IMR-90 (cell line): ENCODE measurements around the gene TEDC2. TPM values are rescaled to one million over a fixed set of nuclear protein-coding genes. Genes with fewer than 3 reads are reported as not detected.

ENCODE experiments used
- ATAC-seq: fragments of 200-7000 bp; cut with Tn5 transposase; 2 replicates; pipeline ENCODE4 v1.9.1; 2020; ENCODE audit warnings: low read depth, mild to moderate bottlenecking, moderate library complexity
- BruUV-seq: library from RNA; stranded (reverse); fragments of 400-500 nt; replicated peaks from 2 replicates; lab custom pipeline; 2021; lab: Mats Ljungman, UMichigan
- CTCF ChIA-PET: fragments of 300-600 bp; formaldehyde crosslinking; extraction: SDS; loops from one replicate; lab custom pipeline; 2021; ENCODE audit warnings: antibody characterized with exemption; lab: Yijun Ruan, JAX
- POLR2A ChIA-PET: fragments of 300-600 bp; sonication (Branson Sonifier 250); formaldehyde crosslinking; loops from one replicate; lab custom pipeline; 2022; ENCODE audit warnings: antibody characterized with exemption; ENCODE audit not compliant: unreplicated experiment; lab: Charles Lee
- DNase-seq: peaks from one replicate; pipeline ENCODE4 v3.0.0; 2013
- H2AFZ ChIP-seq: replicated peaks from 2 replicates; pipeline ENCODE3; 2013; ENCODE audit warnings: low read length, mild to moderate bottlenecking; ENCODE audit not compliant: poor library complexity
- H2AK5ac ChIP-seq: 2 replicates; pipeline ENCODE4 v1.6.1; 2013; ENCODE audit warnings: low read depth, low read length, inconsistent platforms
- H2AK9ac ChIP-seq: replicated peaks from 2 replicates; pipeline ENCODE3; 2013; ENCODE audit warnings: mild to moderate bottlenecking, low read depth, low read length, moderate library complexity; ENCODE audit not compliant: poor library complexity
- H2BK120ac ChIP-seq: 2 replicates; pipeline ENCODE4 v1.6.1; 2013; ENCODE audit warnings: low read depth, low read length, inconsistent platforms
- H2BK15ac ChIP-seq: 3 replicates; pipeline ENCODE4 v1.6.1; 2013; ENCODE audit warnings: low read depth, low read length, inconsistent platforms
- H2BK20ac ChIP-seq: 2 replicates; pipeline ENCODE4 v1.6.1; 2013; ENCODE audit warnings: low read depth, mild to moderate bottlenecking, inconsistent platforms, low read length, moderate library complexity
- H2BK5ac ChIP-seq: 2 replicates; pipeline ENCODE4 v1.6.1; 2013; ENCODE audit warnings: mild to moderate bottlenecking, low read depth, low read length, inconsistent platforms; ENCODE audit not compliant: poor library complexity, severe bottlenecking
- H3K14ac ChIP-seq: replicated peaks from 2 replicates; pipeline ENCODE4 v1.6.1; 2013; ENCODE audit warnings: low read depth, low read length, inconsistent platforms
- H3K18ac ChIP-seq: 2 replicates; pipeline ENCODE4 v1.6.1; 2013; ENCODE audit warnings: low read depth, low read length, control low read depth
- H3K23ac ChIP-seq: 2 replicates; pipeline ENCODE4 v1.6.1; 2013; ENCODE audit warnings: low read depth, low read length, inconsistent platforms
- H3K27ac ChIP-seq: 2 replicates; pipeline ENCODE4 v1.5.1; 2013; ENCODE audit warnings: mild to moderate bottlenecking, control low read depth, low read length; ENCODE audit not compliant: insufficient read depth
- H3K27me3 ChIP-seq: 2 replicates; pipeline ENCODE4 v1.6.1; 2013; ENCODE audit warnings: low read length; ENCODE audit not compliant: control insufficient read depth, insufficient read depth
- H3K36me3 ChIP-seq: 2 replicates; pipeline ENCODE4 v1.6.1; 2013; ENCODE audit warnings: low read length, mixed read lengths; ENCODE audit not compliant: control insufficient read depth, insufficient read depth
- H3K4ac ChIP-seq: 2 replicates; pipeline ENCODE4 v1.6.1; 2013; ENCODE audit warnings: low read depth, low read length, inconsistent platforms
- H3K4me1 ChIP-seq: 2 replicates; pipeline ENCODE4 v1.6.1; 2013; ENCODE audit warnings: low read length, mixed read lengths; ENCODE audit not compliant: control insufficient read depth, insufficient read depth
- H3K4me2 ChIP-seq: 2 replicates; pipeline ENCODE4 v1.6.1; 2013; ENCODE audit warnings: low read depth, mild to moderate bottlenecking, control low read depth, low read length, moderate library complexity
- H3K4me3 ChIP-seq: 2 replicates; pipeline ENCODE4 v1.5.1; 2013; ENCODE audit warnings: low read depth, mild to moderate bottlenecking, control low read depth, low read length, moderate library complexity; ENCODE audit not compliant: insufficient read depth
- H3K56ac ChIP-seq: 2 replicates; pipeline ENCODE4 v1.6.1; 2013; ENCODE audit warnings: low read length, inconsistent platforms; ENCODE audit not compliant: insufficient read depth; ENCODE audit errors: extremely low read depth
- H3K79me1 ChIP-seq, 2 experiments: 2 replicates each; pipeline ENCODE4 v1.6.1; 2013; ENCODE audit warnings: low read length in 2 of 2, inconsistent platforms in 1 of 2, low read depth in 1 of 2
- H3K9ac ChIP-seq: 2 replicates; pipeline ENCODE4 v1.6.1; 2013; ENCODE audit warnings: low read depth, low read length, control low read depth
- H3K9me1 ChIP-seq: 2 replicates; pipeline ENCODE4 v1.6.1; 2013; ENCODE audit warnings: low read length, inconsistent platforms; ENCODE audit not compliant: insufficient read depth
- H3K9me3 ChIP-seq: 2 replicates; pipeline ENCODE4 v1.6.1; 2013; ENCODE audit warnings: low read length; ENCODE audit not compliant: control insufficient read depth, insufficient read depth
- H4K20me1 ChIP-seq: 2 replicates; pipeline ENCODE4 v1.6.1; 2013; ENCODE audit warnings: low read length, inconsistent platforms; ENCODE audit not compliant: insufficient read depth
- H4K5ac ChIP-seq: 2 replicates; pipeline ENCODE4 v1.6.1; 2013; ENCODE audit warnings: mild to moderate bottlenecking, low read depth, low read length, control low read depth
- H4K8ac ChIP-seq, 2 experiments: 2 replicates each; pipeline ENCODE4 v1.6.1; 2013; ENCODE audit warnings: low read depth in 2 of 2, low read length in 2 of 2, control low read depth in 1 of 2, inconsistent platforms in 1 of 2
- H4K91ac ChIP-seq: 2 replicates; pipeline ENCODE4 v1.6.1; 2013; ENCODE audit warnings: low read depth, low read length, inconsistent platforms; ENCODE audit not compliant: insufficient read depth
- BHLHE40 ChIP-seq: fragments of 150-350 bp; IDR thresholded peaks from 2 replicates; pipeline ENCODE4 v1.6.1; 2016; ENCODE audit warnings: mild to moderate bottlenecking, low read depth, low read length
- CEBPB ChIP-seq: IDR thresholded peaks from 2 replicates; pipeline ENCODE4 v1.6.1; 2012; ENCODE audit warnings: low read depth, low read length, improper control_type of control experiment
- CTCF ChIP-seq: conservative IDR thresholded peaks from 2 replicates; pipeline ENCODE4 v1.5.1; 2012; ENCODE audit warnings: mild to moderate bottlenecking, low read depth, low read length, improper control_type of control experiment
- MAFK ChIP-seq: IDR thresholded peaks from 2 replicates; pipeline ENCODE4 v1.6.1; 2012; ENCODE audit warnings: low read depth, low read length, improper control_type of control experiment
- MAZ ChIP-seq: IDR thresholded peaks from 2 replicates; pipeline ENCODE4 v1.6.1; 2012; ENCODE audit warnings: low read depth, mild to moderate bottlenecking, low read length, improper control_type of control experiment, moderate library complexity, borderline replicate concordance
- MXI1 ChIP-seq: IDR thresholded peaks from 2 replicates; pipeline ENCODE4 v1.6.1; 2012; ENCODE audit warnings: low read depth, mild to moderate bottlenecking, low read length, moderate library complexity, borderline replicate concordance
- NFE2L2 ChIP-seq: fragments of 150-350 bp; IDR thresholded peaks from 2 replicates; pipeline ENCODE4 v1.6.1; 2016; ENCODE audit warnings: low read depth, mild to moderate bottlenecking, low read length
- POLR2A ChIP-seq: IDR thresholded peaks from 2 replicates; pipeline ENCODE4 v1.6.1; 2012; ENCODE audit warnings: mild to moderate bottlenecking, low read depth, low read length
- RFX5 ChIP-seq: IDR thresholded peaks from 2 replicates; pipeline ENCODE4 v1.8.0; 2012; ENCODE audit warnings: low read depth, mild to moderate bottlenecking, low read length, moderate library complexity
- USF2 ChIP-seq: fragments of 150-350 bp; IDR thresholded peaks from 2 replicates; pipeline ENCODE4 v1.6.1; 2017; ENCODE audit warnings: mild to moderate bottlenecking, antibody characterized with exemption, low read length, low read depth
- WGBS, 2 experiments: methylation state at CpG; one replicate each; pipeline versions ENCODE4 v1.1.5 to v1.1.7; 2013; ENCODE audit warnings: missing lambda C conversion rate in 2 of 2; ENCODE audit not compliant: insufficient read length in 1 of 2; ENCODE audit errors: extremely low coverage in 2 of 2; 5-methylcytosine and 5-hydroxymethylcytosine counted together
- dilution Hi-C: fragments of 300-500 bp; cut with HindIII; formaldehyde crosslinking; loops from one replicate; pipeline ENCODE4 v1.14.3; 2018; ENCODE audit warnings: low sequenced_read_pairs; ENCODE audit not compliant: unreplicated experiment
- in situ Hi-C: fragments of 300-500 bp; cut with MboI; formaldehyde crosslinking; loops from 3 replicates; pipeline ENCODE4 v1.14.3; 2019; ENCODE audit warnings: low sequenced_read_pairs, inconsistent platforms, mixed read lengths
- intact Hi-C: fragments of 100-400 bp; cut with micrococcal nuclease; formaldehyde crosslinking; loops from 2 replicates; pipeline ENCODE4 v1.10.0; 2022
- polyA plus RNA-seq, 3 experiments: library from polyadenylated mRNA; depleted of rRNA; stranded (reverse); fragments of >200 nt; gene quantifications; 2 replicates each; pipeline ENCODE4 v1.2.3, GENCODE V29; 2012; ENCODE audit warnings: low replicate concordance in 1 of 3
- total RNA-seq: library from RNA; depleted of rRNA; stranded (reverse); fragments of >200 nt; gene quantifications from 2 replicates; pipeline ENCODE4 v1.2.3, GENCODE V29; 2012

Gene TEDC2
- total and polyA plus RNA-seq, 2 of the 4 experiments (the other 2 are of a cell fraction), result 3.6 to 7.3 TPM

GRCh38 chr16:2447920-2448583, 11.9 kb upstream of the TEDC2 start:
- H3K9ac ChIP-seq, result no peak overlapping the region
- H3K4me3 ChIP-seq, result no peak overlapping the region
- no peak overlapping the region; a peak in 1 of 4 replicates for H4K8ac ChIP-seq
- H3K4me2 ChIP-seq, result peak overlapping the region; percentile 7; the same call in 1 of the 2 replicates
- dilution Hi-C loops, result no loop called here
- ChIA-PET POLR2A (no interaction called here), CTCF (no interaction called here)
- no TSS peak for BruUV-seq
- H3K9me3 ChIP-seq, result no peaks in the 10 kb centered on the region
- peak overlapping the region; percentile 57 for H3K4ac ChIP-seq
- H2BK120ac ChIP-seq, result peak overlapping the region; percentile 50; the same call in 1 of the 2 replicates
- H3K18ac ChIP-seq, result peak overlapping the region; percentile 7; the same call in 1 of the 2 replicates
- H3K36me3 ChIP-seq, result peaks cover 39% of the 10 kb centered on the region
- TF ChIP-seq RFX5 (peak; percentile 51; the same call in 1 of the 2 replicates), MAZ (no peak), BHLHE40 (peak; percentile 90), NFE2L2 (no peak), CTCF (no peak), MAFK (no peak), USF2 (peak; percentile 80), CEBPB (peak; percentile 95), MXI1 (peak; percentile 19; the same call in 1 of the 2 replicates), POLR2A (no peak)
- WGBS, 2 experiments, result 100% methylated on average over 1 of the region's 11 CpGs; no CpG with 5 or more reads in 1 of the 2 experiments
- H3K4me1 ChIP-seq, result peaks cover 5% of the 10 kb centered on the region
- in situ Hi-C loops, result no loop called here
- peak overlapping the region; percentile 29 for H2BK20ac ChIP-seq
- H2BK15ac ChIP-seq, result no peak overlapping the region
- ATAC-seq (peak; percentile 87), DNase-seq (peak; percentile 61)
- H2AK5ac ChIP-seq, result peak overlapping the region; percentile 44
- no peak overlapping the region for H3K23ac ChIP-seq
- H3K9me1 ChIP-seq, result peaks cover 20% of the 10 kb centered on the region
- H2AK9ac ChIP-seq, result peak overlapping the region; percentile 70
- H2AFZ ChIP-seq, result peak overlapping the region; percentile 58
- no peak overlapping the region; the same call in 1 of the 2 replicates for H4K91ac ChIP-seq
- no peak overlapping the region for H3K56ac ChIP-seq
- intact Hi-C loops, result no loop called here
- H2BK5ac ChIP-seq, result peak overlapping the region; percentile 81
- H3K27ac ChIP-seq, result peak overlapping the region; percentile 42
- H3K14ac ChIP-seq, result no peak overlapping the region
- no peak overlapping the region for H4K5ac ChIP-seq
- peaks cover 27% of the 10 kb centered on the region for H4K20me1 ChIP-seq
- peaks cover 11 to 69% of the 10 kb centered on the region in 2 experiments for H3K79me1 ChIP-seq
- no peaks in the 10 kb centered on the region for H3K27me3 ChIP-seq
